Endothelial cell of umbilical vein (primary cell): ENCODE data around the gene LRRC4B. TPM values are rescaled to one million over a fixed set of nuclear protein-coding genes. Genes with fewer than 3 reads are reported as not detected.
"Not testable (repeated sequence)": the region's sequence is repeated elsewhere in the genome, so short reads cannot be mapped to it uniquely, and the experiment has no call there.

Experiments used
- BruUV-seq: library from RNA; stranded (reverse); fragments of 400-500 nt; replicated peaks from 2 replicates; lab custom pipeline; 2021; lab: Mats Ljungman, UMichigan
- CTCF ChIA-PET: fragments of 300-600, 350-600 bp; sonication (Branson Sonifier 250); formaldehyde crosslinking; loops from one replicate; lab custom pipeline; 2021; ENCODE audit warnings: antibody characterized with exemption, inconsistent platforms; lab: Charles Lee
- POLR2A ChIA-PET: fragments of 300-600, 350-600 bp; sonication (Branson Sonifier 250); formaldehyde crosslinking; loops from one replicate; lab custom pipeline; 2021; ENCODE audit warnings: antibody characterized with exemption, inconsistent platforms; lab: Charles Lee
- DNase-seq: peaks from one replicate; pipeline ENCODE4 v3.0.0-alpha.2; 2011; ENCODE audit warnings: low read depth, low spot score
- FAIRE-seq: peaks from 2 replicates; lab custom pipeline; 2011; peaks lifted over from hg19 to GRCh38; lab: Jason Lieb, UNC
- H2AFZ ChIP-seq: 2 replicates; pipeline ENCODE4 v1.6.0; 2012; ENCODE audit warnings: low read depth, low read length, control low read depth, inconsistent platforms
- H3K27ac ChIP-seq: 2 replicates; pipeline ENCODE4 v1.5.1; 2011; ENCODE audit warnings: low read depth, mild to moderate bottlenecking, control low read depth, low read length, moderate library complexity; ENCODE audit not compliant: insufficient read depth
- H3K27me3 ChIP-seq, 2 experiments: 2 replicates each; pipeline versions ENCODE4 v1.6.0 to v1.6.1; 2011; ENCODE audit warnings: low read length in 2 of 2, mixed read lengths in 1 of 2; ENCODE audit not compliant: control insufficient read depth in 2 of 2, insufficient read depth in 2 of 2
- H3K36me3 ChIP-seq, 2 experiments: 2 replicates in 1 of 2; 3 replicates in 1 of 2; pipeline ENCODE4 v1.5.1; 2011; ENCODE audit warnings: low read length in 2 of 2, mild to moderate bottlenecking in 1 of 2, moderate library complexity in 1 of 2; ENCODE audit not compliant: control insufficient read depth in 2 of 2, insufficient read depth in 2 of 2; ENCODE audit errors: extremely low read depth in 1 of 2
- H3K4me1 ChIP-seq: 3 replicates; pipeline ENCODE4 v1.5.1; 2011; ENCODE audit warnings: mild to moderate bottlenecking, low read length; ENCODE audit not compliant: control insufficient read depth, insufficient read depth; ENCODE audit errors: extremely low read depth
- H3K4me2 ChIP-seq: 2 replicates; pipeline ENCODE4 v1.6.1; 2011; ENCODE audit warnings: low read length, control low read depth, mixed read lengths; ENCODE audit not compliant: insufficient read depth
- H3K4me3 ChIP-seq, 3 experiments: fragments of 200-600 bp in 1 of 3; sonication (generic), shearing (Covaris generic) in 1 of 3; replicated peaks in 1 of 3; 2 replicates each; pipeline ENCODE4 v1.5.1; 2011 to 2016; ENCODE audit warnings: control low read depth in 3 of 3, low read length in 3 of 3, mild to moderate bottlenecking in 2 of 3, inconsistent platforms in 1 of 3, low read depth in 1 of 3, moderate library complexity in 1 of 3; ENCODE audit not compliant: insufficient read depth in 1 of 3
- H3K79me2 ChIP-seq: 2 replicates; pipeline ENCODE4 v1.6.0; 2012; ENCODE audit warnings: low read length, inconsistent platforms; ENCODE audit not compliant: control insufficient read depth, insufficient read depth
- H3K9ac ChIP-seq: replicated peaks from 2 replicates; pipeline ENCODE3; 2011; ENCODE audit warnings: low read length, control low read depth; ENCODE audit not compliant: insufficient read depth; ENCODE audit errors: extremely low read depth
- H3K9me1 ChIP-seq: replicated peaks from 3 replicates; pipeline ENCODE4 v1.6.0; 2011; ENCODE audit warnings: mild to moderate bottlenecking, low read length; ENCODE audit not compliant: control insufficient read depth, insufficient read depth; ENCODE audit errors: extremely low read depth
- H3K9me3 ChIP-seq: replicated peaks from 2 replicates; pipeline ENCODE4 v1.5.1; 2012; ENCODE audit warnings: low read length, inconsistent platforms; ENCODE audit not compliant: control insufficient read depth, insufficient read depth
- H4K20me1 ChIP-seq: replicated peaks from 2 replicates; pipeline ENCODE3; 2011; ENCODE audit warnings: mild to moderate bottlenecking, low read length; ENCODE audit not compliant: control insufficient read depth, insufficient read depth; ENCODE audit errors: extremely low read depth
- EZH2 ChIP-seq: IDR thresholded peaks from 2 replicates; pipeline ENCODE4 v1.6.1; 2012; ENCODE audit warnings: borderline replicate concordance, low read depth, mild to moderate bottlenecking, moderate library complexity, low read length, inconsistent platforms; ENCODE audit not compliant: severe bottlenecking
- FOS ChIP-seq: IDR thresholded peaks from 2 replicates; pipeline ENCODE4 v1.6.1; 2011; ENCODE audit warnings: mild to moderate bottlenecking, low read length, moderate library complexity, borderline replicate concordance; ENCODE audit not compliant: insufficient read depth
- GATA2 ChIP-seq: IDR thresholded peaks from 2 replicates; pipeline ENCODE4 v1.7.0; 2011; ENCODE audit warnings: low read depth, mild to moderate bottlenecking, moderate library complexity, mixed read lengths, low read length; ENCODE audit not compliant: insufficient read length, insufficient read depth
- JUN ChIP-seq: IDR thresholded peaks from 2 replicates; pipeline ENCODE4 v1.6.1; 2011; ENCODE audit warnings: borderline replicate concordance, low read depth; ENCODE audit not compliant: insufficient read length, insufficient read depth
- MYC ChIP-seq: IDR thresholded peaks from one replicate; pipeline ENCODE4 v1.6.1; 2011; ENCODE audit warnings: mild to moderate bottlenecking, low read depth, low read length
- POLR2A ChIP-seq: IDR thresholded peaks from 2 replicates; pipeline ENCODE4 v1.6.1; 2012; ENCODE audit warnings: low read depth, mild to moderate bottlenecking, control low read depth, low read length
- POLR2AphosphoS5 ChIP-seq: IDR thresholded peaks from 2 replicates; pipeline ENCODE4 v1.6.1; 2012; ENCODE audit warnings: low read depth, mild to moderate bottlenecking, control low read depth, low read length, moderate library complexity; ENCODE audit not compliant: insufficient read depth
- dilution Hi-C: fragments of 300-500 bp; cut with MboI; formaldehyde crosslinking; loops from one replicate; pipeline ENCODE4 v1.15.0; 2019; ENCODE audit warnings: low sequenced_read_pairs; ENCODE audit not compliant: extremely low pct_ligation_motif_present
- intact Hi-C: fragments of 100-400 bp; cut with micrococcal nuclease; formaldehyde crosslinking; loops from one replicate; pipeline ENCODE4 v1.10.0; 2022
- polyA plus RNA-seq, 4 experiments: library from polyadenylated mRNA; depleted of rRNA in 3 of 4; stranded (reverse) in 3 of 4; unstranded in 1 of 4; fragments of >200 nt; gene quantifications; 2 replicates each; pipeline versions ENCODE4 v1.2.1 to v1.2.3, GENCODE V29; 2011 to 2012; ENCODE audit warnings: missing spikeins in 1 of 4
- total RNA-seq: library from RNA; stranded (reverse); gene quantifications from 2 replicates; pipeline ENCODE4 v1.2.3, GENCODE V29; 2021
- TF ChIP-seq, protein P1 (sequence below): IDR thresholded peaks from 2 replicates; pipeline ENCODE4 v1.6.1; 2011; ENCODE audit not compliant: insufficient read depth, insufficient read length
- TF ChIP-seq, protein P2 (sequence below), 2 donors: IDR thresholded peaks; 1 replicate in 1 of 2; 2 replicates in 1 of 2; pipeline ENCODE4 v1.5.1; 2011; ENCODE audit warnings: low read length in 2 of 2, mild to moderate bottlenecking in 2 of 2, moderate library complexity in 2 of 2, control low read depth in 1 of 2, inconsistent platforms in 1 of 2, low read depth in 1 of 2; ENCODE audit not compliant: insufficient read depth in 1 of 2; ENCODE audit errors: extremely low read depth in 1 of 2

Gene LRRC4B
- total and polyA plus RNA-seq, 2 donors (not counting 3 experiments of a cell fraction or from before 2014, with no cell fraction given), result 0.08 TPM; not detected in 1

DNA sequence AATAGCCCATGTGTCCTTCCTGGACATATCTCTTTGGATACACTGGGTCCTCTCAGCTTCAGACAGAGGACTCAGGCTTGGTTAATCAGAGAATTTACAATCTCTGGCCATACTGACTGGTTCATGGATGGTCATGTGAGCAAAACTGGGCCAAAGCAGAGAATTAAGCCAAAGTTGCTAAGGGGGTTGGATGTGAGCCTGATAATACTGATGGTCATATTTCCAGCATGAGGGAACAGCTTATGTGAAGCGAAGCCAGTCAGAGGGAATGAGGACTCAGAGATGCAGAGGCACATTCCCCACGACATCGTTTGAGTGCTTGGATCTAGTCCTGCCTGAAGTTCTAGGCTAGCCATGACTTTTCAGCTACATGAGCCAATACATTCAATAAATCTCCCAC, 22.0 kb upstream of the LRRC4B start:
- no peak for FAIRE-seq
- Histone ChIP-seq H2AFZ (no peak overlapping the region), H3K9me3 (no peaks in the 10 kb centered on the region), H3K9me1 (no peaks in the 10 kb centered on the region), H3K27ac (no peak overlapping the region), H3K36me3 (no peaks in the 10 kb centered on the region), H3K4me1 (no peaks in the 10 kb centered on the region), H3K4me3 (no peak overlapping the region), H3K79me2 (no peaks in the 10 kb centered on the region), H4K20me1 (no peaks in the 10 kb centered on the region), H3K9ac (no peak overlapping the region), H3K4me2 (no peak overlapping the region), H3K27me3 (no peaks in the 10 kb centered on the region)
- dilution Hi-C loops, result no loop called here
- DNase-seq, result no peak
- POLR2A ChIA-PET, result no interaction called here
- BruUV-seq, result no TSS peak
- CTCF ChIA-PET, result interaction anchor here (1.1 to 2.1 kb wide), 2 partner anchors 18 to 34 kb away, joined by 3 to 4 read pairs; no protein-coding TSS in a partner anchor
- intact Hi-C loops, result no loop called here
- TF ChIP-seq JUN (no peak), EZH2 (no peak), POLR2A (no peak), MYC (no peak), POLR2AphosphoS5 (no peak), FOS (no peak), GATA2 (no peak)
- TF ChIP-seq, protein P1, sequence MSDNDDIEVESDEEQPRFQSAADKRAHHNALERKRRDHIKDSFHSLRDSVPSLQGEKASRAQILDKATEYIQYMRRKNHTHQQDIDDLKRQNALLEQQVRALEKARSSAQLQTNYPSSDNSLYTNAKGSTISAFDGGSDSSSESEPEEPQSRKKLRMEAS, result no peak
- TF ChIP-seq, protein P2, sequence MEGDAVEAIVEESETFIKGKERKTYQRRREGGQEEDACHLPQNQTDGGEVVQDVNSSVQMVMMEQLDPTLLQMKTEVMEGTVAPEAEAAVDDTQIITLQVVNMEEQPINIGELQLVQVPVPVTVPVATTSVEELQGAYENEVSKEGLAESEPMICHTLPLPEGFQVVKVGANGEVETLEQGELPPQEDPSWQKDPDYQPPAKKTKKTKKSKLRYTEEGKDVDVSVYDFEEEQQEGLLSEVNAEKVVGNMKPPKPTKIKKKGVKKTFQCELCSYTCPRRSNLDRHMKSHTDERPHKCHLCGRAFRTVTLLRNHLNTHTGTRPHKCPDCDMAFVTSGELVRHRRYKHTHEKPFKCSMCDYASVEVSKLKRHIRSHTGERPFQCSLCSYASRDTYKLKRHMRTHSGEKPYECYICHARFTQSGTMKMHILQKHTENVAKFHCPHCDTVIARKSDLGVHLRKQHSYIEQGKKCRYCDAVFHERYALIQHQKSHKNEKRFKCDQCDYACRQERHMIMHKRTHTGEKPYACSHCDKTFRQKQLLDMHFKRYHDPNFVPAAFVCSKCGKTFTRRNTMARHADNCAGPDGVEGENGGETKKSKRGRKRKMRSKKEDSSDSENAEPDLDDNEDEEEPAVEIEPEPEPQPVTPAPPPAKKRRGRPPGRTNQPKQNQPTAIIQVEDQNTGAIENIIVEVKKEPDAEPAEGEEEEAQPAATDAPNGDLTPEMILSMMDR (IDR thresholded peaks at IDR 0.05; ENCODE audit: extremely low read depth in 1 of 2, insufficient read depth in 1 of 2, low read depth in 1 of 2, low read length in 2 of 2), result no peak

DNA sequence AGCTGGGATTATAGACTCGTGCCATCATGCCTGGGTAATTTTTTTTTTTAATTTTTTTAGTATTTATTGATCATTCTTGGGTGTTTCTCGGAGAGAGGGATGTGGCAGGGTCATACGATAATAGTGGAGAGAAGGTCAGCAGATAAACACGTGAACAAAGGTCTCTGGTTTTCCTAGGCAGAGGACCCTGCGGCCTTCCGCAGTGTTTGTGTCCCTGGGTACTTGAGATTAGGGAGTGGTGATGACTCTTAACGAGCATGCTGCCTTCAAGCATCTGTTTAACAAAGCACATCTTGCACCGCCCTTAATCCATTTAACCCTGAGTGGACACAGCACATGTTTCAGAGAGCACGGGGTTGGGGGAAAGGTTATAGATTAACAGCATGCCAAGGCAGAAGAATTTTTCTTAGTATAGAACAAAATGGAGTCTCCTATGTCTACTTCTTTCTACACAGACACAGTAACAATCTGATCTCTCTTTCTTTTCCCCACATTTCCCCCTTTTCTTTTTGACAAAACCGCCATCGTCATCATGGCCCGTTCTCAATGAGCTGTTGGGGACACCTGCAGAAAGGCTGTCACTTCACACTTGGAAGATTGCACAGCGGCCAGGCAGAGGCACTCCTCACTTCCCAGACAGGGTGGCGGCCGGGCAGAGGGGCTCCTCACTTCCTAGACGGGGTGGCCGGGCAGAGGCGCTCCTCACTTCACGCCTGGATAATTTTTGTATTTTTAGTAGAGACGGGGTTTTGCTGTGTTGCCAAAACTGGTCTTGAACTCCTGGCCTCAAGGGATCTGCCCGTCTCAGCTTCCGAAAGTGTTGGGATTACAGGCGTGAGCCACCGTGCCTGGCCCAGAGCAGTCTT, 13.8 kb upstream of the LRRC4B start:
- H4K20me1 ChIP-seq, H3K27ac ChIP-seq, H3K4me2 ChIP-seq, H3K4me1 ChIP-seq, H3K9ac ChIP-seq, H3K9me3 ChIP-seq, H3K4me3 ChIP-seq, H3K36me3 ChIP-seq, dilution Hi-C loops, DNase-seq, BruUV-seq, intact Hi-C loops, H3K79me2 ChIP-seq, FAIRE-seq, H3K27me3 ChIP-seq, H2AFZ ChIP-seq, POLR2A ChIA-PET, H3K9me1 ChIP-seq: not testable (repeated sequence)
- CTCF ChIA-PET, result interaction anchor here (1.0 kb wide), 2 partner anchors 25 to 26 kb away, joined by 3 read pairs; no protein-coding TSS in a partner anchor
